Glomerular visceral epithelial cell (primary cell): ENCODE results near the gene CERKL.

Source experiments
- DNase-seq: peaks from one replicate; pipeline ENCODE4 v3.0.0-alpha.2; 2016; ENCODE audit errors: extremely low spot score

The CERKL gene

GRCh38 chr2:181516992-181517391 is 139.9 kb downstream of the CERKL start:
- DNase-seq = no peak

GRCh38 chr2:181515719-181516118 is 141.2 kb downstream of the CERKL start:
- DNase-seq = no peak

GRCh38 chr2:181500201-181500600 is 156.7 kb downstream of the CERKL start:
- DNase-seq = no peak

GRCh38 chr2:181499231-181499630 is 157.7 kb downstream of the CERKL start:
- DNase-seq = no peak
